Chondrocyte (in vitro differentiated cells): ENCODE measurements around the gene PAQR9. TPM values are rescaled to one million over a fixed set of nuclear protein-coding genes. Genes with fewer than 3 reads are reported as not detected.

ENCODE experiments used
- DNase-seq: peaks from one replicate; pipeline ENCODE4 v3.0.0; 2021; ENCODE audit warnings: mixed read lengths, low spot score
- H3K27ac Mint-ChIP-seq: one replicate; pipeline ENCODE4 v1.8.0; 2021; ENCODE audit warnings: mild to moderate bottlenecking, moderate library complexity, mixed read lengths; ENCODE audit not compliant: unreplicated experiment
- H3K27me3 Mint-ChIP-seq: 2 replicates; pipeline ENCODE4 v1.8.0; 2021; ENCODE audit warnings: low read depth, mixed read lengths
- H3K36me3 Mint-ChIP-seq: 2 replicates; pipeline ENCODE4 v1.8.0; 2021; ENCODE audit warnings: low read depth, mixed read lengths
- H3K4me1 Mint-ChIP-seq: 2 replicates; pipeline ENCODE4 v1.8.0; 2021; ENCODE audit warnings: low read depth, mild to moderate bottlenecking, mixed read lengths
- H3K4me3 Mint-ChIP-seq: one replicate; pipeline ENCODE4 v1.8.0; 2021; ENCODE audit warnings: mild to moderate bottlenecking, moderate library complexity, mixed read lengths; ENCODE audit not compliant: unreplicated experiment
- H3K9me3 Mint-ChIP-seq: 2 replicates; pipeline ENCODE4 v1.8.0; 2021; ENCODE audit warnings: low read depth, mixed read lengths
- CTCF ChIP-seq: fragments of 200-600 bp; sonication (generic); IDR thresholded peaks from 2 replicates; pipeline ENCODE4 v1.5.0; 2021; ENCODE audit warnings: antibody characterized with exemption, mild to moderate bottlenecking, moderate library complexity
- total RNA-seq: library from RNA; stranded (reverse); gene quantifications from 3 replicates; pipeline ENCODE4 v1.2.1, GENCODE V29; 2021

PAQR9 gene
- total RNA-seq, 1 donor from 2014 or later, result not detected

- DNase-seq, result no peak
- H3K4me1 Mint-ChIP-seq, result no peaks in the 10 kb centered on the region
- H3K27me3 Mint-ChIP-seq, result peaks cover 4% of the 10 kb centered on the region
- H3K4me3 Mint-ChIP-seq, result no peak overlapping the region
- no peak overlapping the region for H3K27ac Mint-ChIP-seq
- H3K36me3 Mint-ChIP-seq, result no peaks in the 10 kb centered on the region
- H3K9me3 Mint-ChIP-seq, result no peaks in the 10 kb centered on the region
- TF ChIP-seq CTCF, result no peak
Measured at GRCh38 chr3:142947799-142948575, 15.5 kb downstream of the PAQR9 start.

- no peak overlapping the region for H3K4me3 Mint-ChIP-seq
- H3K27ac Mint-ChIP-seq, result no peak overlapping the region
- no peaks in the 10 kb centered on the region for H3K36me3 Mint-ChIP-seq
- peaks cover 4% of the 10 kb centered on the region for H3K27me3 Mint-ChIP-seq
- TF ChIP-seq CTCF, result no peak
- no peaks in the 10 kb centered on the region for H3K4me1 Mint-ChIP-seq
- no peak for DNase-seq
- no peaks in the 10 kb centered on the region for H3K9me3 Mint-ChIP-seq
Measured at GRCh38 chr3:142947352-142947751, 16.1 kb downstream of the PAQR9 start.

GRCh38 chr3:142946861-142947260 is 16.6 kb downstream of the PAQR9 start:
- no peak for TF ChIP-seq CTCF
- H3K4me3 Mint-ChIP-seq, result no peak overlapping the region
- H3K27me3 Mint-ChIP-seq, result peaks cover 4% of the 10 kb centered on the region
- H3K36me3 Mint-ChIP-seq, result no peaks in the 10 kb centered on the region
- no peaks in the 10 kb centered on the region for H3K4me1 Mint-ChIP-seq
- no peak overlapping the region for H3K27ac Mint-ChIP-seq
- no peaks in the 10 kb centered on the region for H3K9me3 Mint-ChIP-seq
- DNase-seq, result no peak

GRCh38 chr3:142945023-142945422 is 18.5 kb downstream of the PAQR9 start:
- H3K27ac Mint-ChIP-seq, result no peak overlapping the region
- no peaks in the 10 kb centered on the region for H3K27me3 Mint-ChIP-seq
- DNase-seq, result no peak
- H3K9me3 Mint-ChIP-seq, result no peaks in the 10 kb centered on the region
- TF ChIP-seq CTCF, result no peak
- H3K4me1 Mint-ChIP-seq, result no peaks in the 10 kb centered on the region
- H3K36me3 Mint-ChIP-seq, result no peaks in the 10 kb centered on the region
- H3K4me3 Mint-ChIP-seq, result no peak overlapping the region

- DNase-seq, result no peak
- Mint-ChIP-seq H3K27ac (no peak overlapping the region), H3K4me1 (no peaks in the 10 kb centered on the region), H3K36me3 (no peaks in the 10 kb centered on the region), H3K9me3 (no peaks in the 10 kb centered on the region), H3K4me3 (no peak overlapping the region), H3K27me3 (no peaks in the 10 kb centered on the region)
- TF ChIP-seq CTCF, result no peak
Measured at GRCh38 chr3:142944342-142944741, 19.1 kb downstream of the PAQR9 start.
